ENCODE measurements around the gene TERT. TPM values are rescaled to one million over a fixed set of nuclear protein-coding genes. Genes with fewer than 3 reads are reported as not detected.

TERT gene
- polyA plus RNA-seq, 1 experiment, result not detected

GRCh38 chr5:1216211-1216917, 78.5 kb downstream of the TERT start:
- H3K4me3 ChIP-seq (ENCODE audit: low read depth, low read length), result no peak overlapping the region
- no peak for DNase-seq (ENCODE audit: low read depth, low spot score)
- H3K27me3 ChIP-seq (ENCODE audit: control insufficient read depth, insufficient read depth, low read length), result peaks cover 2% of the 10 kb centered on the region
- TF ChIP-seq, protein P1, sequence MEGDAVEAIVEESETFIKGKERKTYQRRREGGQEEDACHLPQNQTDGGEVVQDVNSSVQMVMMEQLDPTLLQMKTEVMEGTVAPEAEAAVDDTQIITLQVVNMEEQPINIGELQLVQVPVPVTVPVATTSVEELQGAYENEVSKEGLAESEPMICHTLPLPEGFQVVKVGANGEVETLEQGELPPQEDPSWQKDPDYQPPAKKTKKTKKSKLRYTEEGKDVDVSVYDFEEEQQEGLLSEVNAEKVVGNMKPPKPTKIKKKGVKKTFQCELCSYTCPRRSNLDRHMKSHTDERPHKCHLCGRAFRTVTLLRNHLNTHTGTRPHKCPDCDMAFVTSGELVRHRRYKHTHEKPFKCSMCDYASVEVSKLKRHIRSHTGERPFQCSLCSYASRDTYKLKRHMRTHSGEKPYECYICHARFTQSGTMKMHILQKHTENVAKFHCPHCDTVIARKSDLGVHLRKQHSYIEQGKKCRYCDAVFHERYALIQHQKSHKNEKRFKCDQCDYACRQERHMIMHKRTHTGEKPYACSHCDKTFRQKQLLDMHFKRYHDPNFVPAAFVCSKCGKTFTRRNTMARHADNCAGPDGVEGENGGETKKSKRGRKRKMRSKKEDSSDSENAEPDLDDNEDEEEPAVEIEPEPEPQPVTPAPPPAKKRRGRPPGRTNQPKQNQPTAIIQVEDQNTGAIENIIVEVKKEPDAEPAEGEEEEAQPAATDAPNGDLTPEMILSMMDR (IDR thresholded peaks at IDR 0.05; ENCODE audit: low read depth, low read length), result no peak
- POLR2A ChIA-PET, result no interaction called here
- CTCF ChIA-PET, result no interaction called here
- H3K9me3 ChIP-seq (ENCODE audit: control insufficient read depth, insufficient read depth, low read length), result peaks cover 91% of the 10 kb centered on the region
- no peak overlapping the region for H3K27ac ChIP-seq (ENCODE audit: low read depth, low read length)

- POLR2A ChIA-PET, result no interaction called here
Observed at GRCh38 chr5:1215320-1216096, 79.4 kb downstream of the TERT start.

GRCh38 chr5:1214936-1215220, 80.0 kb downstream of the TERT start:
- Histone ChIP-seq H3K9me3 (ENCODE audit: control insufficient read depth, insufficient read depth, low read length) (peaks cover 85% of the 10 kb centered on the region), H3K4me3 (ENCODE audit: low read depth, low read length) (no peak overlapping the region), H3K27ac (ENCODE audit: low read depth, low read length) (no peak overlapping the region), H3K27me3 (ENCODE audit: control insufficient read depth, insufficient read depth, low read length) (peaks cover 2% of the 10 kb centered on the region)
- ChIA-PET CTCF (no interaction called here), POLR2A (no interaction called here)
- DNase-seq (ENCODE audit: low read depth, low spot score), result no peak
- TF ChIP-seq, protein P1 (IDR thresholded peaks at IDR 0.05; ENCODE audit: low read depth, low read length), result no peak

More at GRCh38 chr5:1215320-1216096, 79.4 kb downstream of the TERT start:
- DNase-seq (ENCODE audit: low read depth, low spot score), result no peak
- Histone ChIP-seq H3K4me3 (ENCODE audit: low read depth, low read length) (no peak overlapping the region), H3K9me3 (ENCODE audit: control insufficient read depth, insufficient read depth, low read length) (peaks cover 89% of the 10 kb centered on the region), H3K27ac (ENCODE audit: low read depth, low read length) (no peak overlapping the region), H3K27me3 (ENCODE audit: control insufficient read depth, insufficient read depth, low read length) (peaks cover 2% of the 10 kb centered on the region)
- TF ChIP-seq, protein P1 (IDR thresholded peaks at IDR 0.05; ENCODE audit: low read depth, low read length), result no peak
- CTCF ChIA-PET, result no interaction called here

DNA sequence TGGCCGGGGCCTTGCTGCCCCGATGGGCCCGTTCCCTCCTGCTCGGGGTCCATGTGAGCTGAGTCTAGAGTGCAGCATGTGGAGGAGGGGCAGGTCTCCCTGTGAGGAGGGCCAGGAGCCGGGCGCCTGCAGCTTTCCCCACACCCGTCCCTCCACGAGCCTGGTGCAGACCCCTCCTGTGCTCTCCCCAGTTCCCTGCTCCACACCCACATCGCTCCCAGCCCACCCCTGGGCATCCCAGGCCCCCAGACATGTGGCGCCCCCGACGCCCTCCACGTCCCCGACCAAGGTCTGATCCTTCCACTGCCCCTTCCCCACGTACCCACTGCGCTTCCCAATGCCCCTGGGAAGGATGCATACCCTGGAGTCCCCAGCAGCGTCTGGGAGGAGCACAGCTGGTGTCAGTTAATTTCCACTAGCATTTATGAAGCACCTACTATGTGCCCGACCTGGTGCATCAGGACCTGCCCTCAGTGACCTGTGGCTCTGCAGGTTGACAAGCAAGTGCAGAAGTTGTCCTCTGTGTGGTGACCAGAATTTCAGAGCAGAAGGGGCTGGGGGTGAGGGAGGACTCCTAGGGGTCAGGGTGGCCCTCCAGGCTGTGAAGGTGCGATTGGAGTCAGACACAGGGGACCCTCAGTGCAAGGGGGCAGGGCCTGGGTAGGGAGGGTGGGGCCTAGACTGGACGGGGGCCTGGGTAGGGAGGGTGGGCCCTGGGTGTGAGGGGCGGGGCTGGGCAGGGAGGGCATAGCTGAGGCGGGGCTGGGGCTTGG, 80.5 kb downstream of the TERT start:
- POLR2A ChIA-PET, result no interaction called here

More for the DNA sequence above, 80.5 kb downstream of the TERT start:
- TF ChIP-seq, protein P1 (IDR thresholded peaks at IDR 0.05; ENCODE audit: low read depth, low read length), result no peak
- no peak overlapping the region for H3K27ac ChIP-seq (ENCODE audit: low read depth, low read length)
- H3K27me3 ChIP-seq (ENCODE audit: control insufficient read depth, insufficient read depth, low read length), result peaks cover 2% of the 10 kb centered on the region
- no peak for DNase-seq (ENCODE audit: low read depth, low spot score)
- CTCF ChIA-PET, result no interaction called here
- peaks cover 80% of the 10 kb centered on the region for H3K9me3 ChIP-seq (ENCODE audit: control insufficient read depth, insufficient read depth, low read length)
- no peak overlapping the region for H3K4me3 ChIP-seq (ENCODE audit: low read depth, low read length)
